H7 (cell line): Measurements from ENCODE around the gene DAPK3. TPM values are rescaled to one million over a fixed set of nuclear protein-coding genes. Genes with fewer than 3 reads are reported as not detected.
A peak's percentile ranks its signal among the peaks of the same experiment; 100 is the strongest.

Source experiments
- DNase-seq: peaks from one replicate; pipeline ENCODE4 v3.0.0; 2012
- H3K27me3 ChIP-seq: 2 replicates; pipeline ENCODE4 v1.6.0; 2011; ENCODE audit warnings: mild to moderate bottlenecking, low read length; ENCODE audit not compliant: control insufficient read depth, insufficient read depth
- H3K36me3 ChIP-seq: replicated peaks from 2 replicates; pipeline ENCODE4 v1.5.1; 2011; ENCODE audit warnings: low read length; ENCODE audit not compliant: control insufficient read depth, insufficient read depth
- H3K4me3 ChIP-seq: 2 replicates; pipeline ENCODE4 v1.5.1; 2011; ENCODE audit warnings: low read depth, mild to moderate bottlenecking, control low read depth, low read length, moderate library complexity; ENCODE audit not compliant: insufficient read depth
- total RNA-seq: library from RNA; depleted of rRNA; stranded (reverse); fragments of >200 nt; shearing (Covaris generic); gene quantifications from 2 replicates; pipeline ENCODE4 v1.2.3, GENCODE V29; 2014

Gene DAPK3
- total RNA-seq, 1 experiment from 2014 or later = 131 TPM

- Histone ChIP-seq H3K27me3 (no peaks in the 10 kb centered on the region), H3K4me3 (peak within 1 kb of the TSS; percentile 82), H3K36me3 (peaks cover 44% of the 10 kb centered on the region)
- peak; percentile 99 for DNase-seq
Observed at GRCh38 chr19:3984908-3985642, 14.2 kb upstream of the DAPK3 start, which contains the start of gene EEF2. TSS of gene EEF2 (minus strand) at chr19:3985463. CDS start at chr19:3985380, 83 bp downstream.

GRCh38 chr19:3984584-3984907 is 13.6 kb upstream of the DAPK3 start:
- DNase-seq = peak; percentile 42
- H3K4me3 ChIP-seq = peak overlapping the region; percentile 82
- no peaks in the 10 kb centered on the region for H3K27me3 ChIP-seq
- H3K36me3 ChIP-seq = peaks cover 49% of the 10 kb centered on the region

GRCh38 chr19:3983936-3984583 is 13.2 kb upstream of the DAPK3 start:
- Histone ChIP-seq H3K4me3 (peak overlapping the region; percentile 82), H3K27me3 (no peaks in the 10 kb centered on the region), H3K36me3 (peaks cover 53% of the 10 kb centered on the region)
- peak; percentile 60 for DNase-seq

GRCh38 chr19:3983542-3983914 is 12.6 kb upstream of the DAPK3 start:
- no peak for DNase-seq
- Histone ChIP-seq H3K27me3 (no peaks in the 10 kb centered on the region), H3K4me3 (peak overlapping the region; percentile 82), H3K36me3 (peaks cover 56% of the 10 kb centered on the region)

- peaks cover 60% of the 10 kb centered on the region for H3K36me3 ChIP-seq
- H3K27me3 ChIP-seq = no peaks in the 10 kb centered on the region
- no peak overlapping the region for H3K4me3 ChIP-seq
- DNase-seq = peak; percentile 58
Observed at GRCh38 chr19:3982701-3983541, 12.0 kb upstream of the DAPK3 start.

- DNase-seq = peak; percentile 65
- peaks cover 69% of the 10 kb centered on the region for H3K36me3 ChIP-seq
- H3K27me3 ChIP-seq = no peaks in the 10 kb centered on the region
- no peak overlapping the region for H3K4me3 ChIP-seq
Observed at GRCh38 chr19:3981736-3982681, 11.1 kb upstream of the DAPK3 start.

GRCh38 chr19:3981373-3981735 is 10.5 kb upstream of the DAPK3 start:
- no peak for DNase-seq
- no peaks in the 10 kb centered on the region for H3K27me3 ChIP-seq
- no peak overlapping the region for H3K4me3 ChIP-seq
- H3K36me3 ChIP-seq = peaks cover 74% of the 10 kb centered on the region

GRCh38 chr19:3980353-3981251 is 9.7 kb upstream of the DAPK3 start:
- Histone ChIP-seq H3K36me3 (peaks cover 78% of the 10 kb centered on the region), H3K4me3 (no peak overlapping the region), H3K27me3 (no peaks in the 10 kb centered on the region)
- peak; percentile 53 for DNase-seq

- DNase-seq = peak; percentile 59
- H3K36me3 ChIP-seq = peaks cover 84% of the 10 kb centered on the region
- no peaks in the 10 kb centered on the region for H3K27me3 ChIP-seq
- H3K4me3 ChIP-seq = no peak overlapping the region
Observed at GRCh38 chr19:3979674-3980352, 8.9 kb upstream of the DAPK3 start.

- no peak for DNase-seq
- peaks cover 82% of the 10 kb centered on the region for H3K36me3 ChIP-seq
- no peak overlapping the region for H3K4me3 ChIP-seq
- H3K27me3 ChIP-seq = no peaks in the 10 kb centered on the region
Observed at GRCh38 chr19:3979289-3979673, 8.4 kb upstream of the DAPK3 start.

GRCh38 chr19:3978145-3978544 is 7.2 kb upstream of the DAPK3 start:
- Histone ChIP-seq H3K27me3 (no peaks in the 10 kb centered on the region), H3K4me3 (no peak overlapping the region), H3K36me3 (peaks cover 71% of the 10 kb centered on the region)
- peak; percentile 32 for DNase-seq

GRCh38 chr19:3977242-3978143 is 6.6 kb upstream of the DAPK3 start:
- Histone ChIP-seq H3K4me3 (no peak overlapping the region), H3K27me3 (no peaks in the 10 kb centered on the region), H3K36me3 (peaks cover 64% of the 10 kb centered on the region)
- peak; percentile 81 for DNase-seq
